Astrocyte (in vitro differentiated cells and primary cell): ENCODE measurements around the gene SOBP.

Experiments used
- CTCF ChIP-seq: IDR thresholded peaks from 2 replicates; pipeline ENCODE4 v1.5.1; 2011; ENCODE audit warnings: low read depth, mild to moderate bottlenecking, inconsistent platforms, low read length, moderate library complexity; ENCODE audit not compliant: insufficient read depth
- EZH2 ChIP-seq: IDR thresholded peaks from 2 replicates; pipeline ENCODE4 v1.6.1; 2012; ENCODE audit warnings: mild to moderate bottlenecking, low read length, inconsistent platforms; ENCODE audit not compliant: insufficient read depth

GRCh38 chr6:107442938-107443607 lies 46.8 kb upstream of the SOBP start:
- TF ChIP-seq CTCF (no peak), EZH2 (no peak)
